Activated CD4-positive, CD25-positive, alpha-beta regulatory T cell treated with anti-CD3 and anti-CD28 coated beads, Interleukin-2, amount 50 U/mL, for 72 hours (primary cell): Measurements from ENCODE around the gene IL1A.

Experiments used
- DNase-seq: peaks from one replicate; pipeline ENCODE4 v3.0.0; 2021

IL1A gene

GRCh38 chr2:112817082-112817689 lies 32.9 kb upstream of the IL1A start:
- DNase-seq, result no peak

- DNase-seq, result no peak
Measured at GRCh38 chr2:112814278-112814677, 30.0 kb upstream of the IL1A start.

GRCh38 chr2:112813280-112813966 lies 29.1 kb upstream of the IL1A start:
- no peak for DNase-seq

GRCh38 chr2:112812318-112813267 lies 28.3 kb upstream of the IL1A start:
- DNase-seq, result no peak

GRCh38 chr2:112811841-112812306 lies 27.6 kb upstream of the IL1A start:
- DNase-seq, result no peak

DNA sequence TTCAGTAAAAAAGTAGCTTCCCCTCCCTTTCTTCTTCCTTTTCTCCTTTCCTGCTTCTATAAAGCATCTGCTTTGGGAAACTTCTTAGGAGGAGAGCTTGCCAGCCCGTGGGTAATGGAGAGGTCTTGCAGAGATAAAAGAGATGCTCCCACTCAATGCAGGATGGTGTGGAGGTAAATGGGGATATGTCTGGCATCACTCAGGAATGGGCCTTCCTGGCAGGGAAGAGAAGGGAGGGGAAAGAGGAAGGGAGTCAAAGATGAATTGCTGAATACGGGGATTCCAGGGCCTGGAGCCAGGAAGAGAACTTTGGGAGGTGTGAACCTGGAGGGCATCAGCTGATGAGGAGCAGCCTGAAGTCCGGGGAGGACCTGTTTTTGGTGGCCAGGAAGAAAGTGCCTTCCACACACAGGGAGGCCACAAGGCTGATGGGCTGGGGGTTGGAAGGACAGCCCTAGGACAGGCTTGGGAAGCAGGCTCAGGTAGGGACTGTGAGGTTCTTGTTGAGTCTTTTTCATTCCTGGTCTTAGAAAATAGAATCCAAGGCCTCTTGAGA lies 27.1 kb upstream of the IL1A start:
- no peak for DNase-seq

DNA sequence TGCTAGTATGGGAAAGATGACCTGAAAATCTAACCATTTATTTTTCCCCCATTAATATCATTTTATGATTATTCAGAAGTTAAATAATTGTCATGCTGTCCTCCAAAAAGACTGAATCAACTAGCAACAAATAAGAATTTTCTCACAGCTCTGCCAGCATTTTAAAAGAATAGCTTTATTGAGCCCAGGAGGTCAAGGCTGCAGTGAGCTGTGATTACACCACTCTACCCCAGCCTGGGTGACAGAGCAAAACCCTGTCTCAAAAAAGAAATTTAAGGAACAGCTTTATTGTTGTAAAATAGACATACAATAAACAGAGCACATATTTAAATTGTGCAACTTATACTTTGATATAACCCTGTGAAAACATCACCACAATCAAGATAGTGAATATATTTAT lies 24.8 kb upstream of the IL1A start:
- no peak for DNase-seq

GRCh38 chr2:112807233-112807807 lies 23.0 kb upstream of the IL1A start:
- no peak for DNase-seq

- DNase-seq, result no peak
Measured at GRCh38 chr2:112805542-112805941, 21.2 kb upstream of the IL1A start.

DNA sequence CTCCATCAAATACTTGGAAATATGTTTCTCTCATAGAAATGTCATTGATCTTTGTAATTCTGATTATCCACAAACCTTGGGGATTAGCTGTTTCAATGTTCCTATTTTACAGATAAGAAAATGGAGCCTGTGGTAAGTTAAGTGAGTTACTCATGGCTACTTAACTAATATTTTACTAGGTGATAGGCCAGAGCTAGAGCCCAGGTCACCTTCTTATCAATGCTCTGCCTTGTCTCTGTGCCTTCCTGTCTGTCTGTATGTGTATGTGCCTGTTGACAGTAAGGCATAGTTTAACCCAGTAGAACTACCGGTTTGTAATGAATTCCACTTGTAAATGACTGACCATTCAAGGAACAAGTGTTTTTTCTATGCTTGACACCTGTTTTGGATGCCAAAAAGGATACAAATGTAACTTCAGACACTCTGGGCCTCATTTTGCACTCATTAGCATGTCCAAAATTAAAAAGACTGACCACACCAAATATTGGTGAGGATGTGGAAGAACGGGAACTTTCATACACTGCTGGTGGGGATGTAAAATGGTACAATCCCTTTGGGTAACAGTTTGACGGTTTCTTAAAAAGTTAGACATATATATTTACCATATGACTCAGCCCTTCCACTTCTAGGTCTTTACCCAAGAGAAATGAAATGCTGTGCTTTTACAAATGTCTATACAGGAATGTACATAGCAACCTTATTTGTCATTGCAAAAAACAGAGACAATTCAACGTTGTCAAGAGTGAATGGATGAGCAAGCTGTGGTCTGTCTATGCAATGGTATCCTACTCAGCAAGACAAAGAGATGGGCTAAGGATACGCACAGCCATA lies 19.6 kb upstream of the IL1A start:
- no peak for DNase-seq

GRCh38 chr2:112800881-112801583 lies 16.7 kb upstream of the IL1A start:
- DNase-seq, result no peak

DNA sequence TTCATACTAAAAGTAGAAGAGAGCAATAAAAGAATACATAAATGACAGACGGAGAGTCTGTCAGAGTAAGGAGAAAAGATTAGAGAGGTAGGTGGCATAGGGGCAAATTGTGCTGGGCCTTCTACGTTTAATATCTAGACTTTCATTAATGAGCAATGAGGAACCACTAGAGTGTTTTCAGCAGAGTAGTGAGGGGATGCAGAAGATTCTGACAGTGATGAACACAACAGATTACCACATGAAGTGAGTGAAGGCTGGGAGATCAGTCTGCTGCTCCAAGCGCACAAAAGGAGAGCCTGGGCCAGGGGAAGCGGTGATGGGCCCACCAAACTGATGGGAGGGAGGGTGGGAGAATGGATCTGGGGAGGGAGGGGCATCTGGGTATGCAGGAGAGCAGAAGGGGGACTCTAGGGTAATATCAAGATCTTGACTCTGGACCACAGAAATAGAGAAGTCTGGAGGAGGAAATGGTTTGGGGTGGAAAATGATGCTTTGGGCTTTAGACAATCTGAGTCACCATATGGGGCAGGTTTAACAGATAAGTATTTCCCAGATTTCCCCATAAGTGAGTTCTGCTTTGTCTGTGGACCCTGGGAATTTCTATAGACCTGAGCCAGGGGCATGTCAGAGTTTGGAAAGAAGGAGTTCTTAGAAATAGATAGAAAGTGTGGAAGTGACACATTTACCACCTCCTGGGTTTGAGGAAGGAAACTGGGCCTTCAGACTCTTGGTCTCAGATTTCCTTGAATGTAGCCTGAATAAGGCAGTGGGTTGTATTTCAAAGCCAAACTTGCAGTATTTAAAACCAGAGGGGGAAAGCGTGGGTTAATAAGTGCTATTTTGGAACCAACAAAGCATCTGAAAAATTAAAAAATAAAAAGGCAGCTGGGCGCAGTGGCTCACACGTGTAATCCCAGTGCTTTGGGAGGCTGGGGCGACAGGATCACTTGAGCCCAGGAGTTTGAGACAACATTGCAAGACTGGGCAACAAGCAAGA lies 15.0 kb upstream of the IL1A start:
- no peak for DNase-seq

DNA sequence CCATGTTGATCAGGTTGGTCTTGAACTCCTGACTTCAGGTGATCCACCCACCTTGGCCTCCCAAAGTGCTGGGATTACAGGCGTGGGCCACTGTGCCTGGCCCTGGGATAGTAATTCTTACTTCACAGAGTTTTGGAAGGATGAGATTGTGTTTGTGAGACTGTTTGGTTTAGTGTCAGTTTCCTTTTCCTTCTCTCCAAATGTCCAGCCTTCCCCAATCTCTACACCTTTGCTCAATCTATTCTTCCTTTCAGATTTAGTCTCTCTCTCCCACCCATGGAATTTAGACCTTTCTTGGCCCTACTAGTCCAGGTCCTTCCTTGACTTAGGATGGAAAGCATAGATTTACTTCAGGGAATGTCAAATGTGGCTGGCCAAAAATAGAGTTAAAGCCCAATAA lies 12.2 kb upstream of the IL1A start:
- no peak for DNase-seq

- no peak for DNase-seq
Measured at GRCh38 chr2:112795774-112796173, 11.5 kb upstream of the IL1A start.

- DNase-seq, result no peak
Measured at GRCh38 chr2:112794841-112795240, 10.5 kb upstream of the IL1A start.

DNA sequence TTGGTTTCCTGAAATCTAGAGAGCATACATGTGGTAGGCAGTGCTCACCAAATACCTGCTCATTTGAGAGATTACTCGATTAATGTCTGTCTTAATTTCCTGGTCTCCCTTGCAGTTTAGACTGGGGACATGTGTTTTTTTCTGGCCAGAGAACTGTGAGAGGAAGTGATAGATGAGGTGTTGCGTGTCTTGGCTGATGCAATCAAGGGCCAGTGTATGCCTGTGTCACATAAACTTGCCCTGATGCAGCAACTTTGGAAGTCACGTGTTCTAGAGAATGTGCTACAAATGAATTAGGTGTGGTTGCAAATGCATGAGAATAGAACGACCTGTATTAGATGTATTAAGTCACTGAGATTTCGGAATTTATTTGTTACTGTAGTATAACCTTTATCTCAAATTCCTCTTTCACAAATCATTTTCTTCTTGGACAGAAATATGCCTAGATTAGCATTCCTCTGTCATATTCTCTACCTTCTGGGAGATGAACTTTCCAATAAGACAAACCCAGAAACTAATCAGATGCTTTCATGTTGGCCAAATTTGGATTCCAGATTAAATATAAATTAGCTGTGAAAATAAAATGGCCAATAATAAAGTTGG lies 9.9 kb upstream of the IL1A start:
- no peak for DNase-seq

DNA sequence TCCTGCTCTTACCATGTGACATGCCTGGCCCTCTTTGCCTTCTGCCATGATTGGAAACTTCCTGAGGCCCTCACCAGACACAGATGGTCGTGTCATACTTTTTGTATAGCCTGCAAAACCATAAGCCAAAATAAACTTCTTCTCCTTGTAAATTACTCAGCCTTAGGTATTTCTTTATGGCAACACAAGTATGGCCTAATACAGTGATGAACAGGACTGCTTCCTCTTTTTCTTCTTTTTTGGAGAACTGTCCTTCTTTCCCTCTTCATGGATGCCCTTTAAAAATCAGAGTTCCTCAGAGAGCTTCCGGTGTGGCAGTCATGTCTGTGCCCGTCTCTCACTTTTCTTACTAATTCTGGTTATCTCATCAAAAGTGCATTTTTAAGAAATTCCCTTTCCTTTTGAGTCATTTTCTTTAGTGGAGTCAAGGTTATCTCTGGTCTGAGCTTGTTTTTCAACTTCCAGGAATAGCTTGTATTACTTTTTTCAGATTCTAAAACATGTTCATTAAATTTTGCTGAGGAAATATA lies 9.2 kb upstream of the IL1A start:
- DNase-seq, result no peak

GRCh38 chr2:112792419-112792818 lies 8.1 kb upstream of the IL1A start:
- no peak for DNase-seq

GRCh38 chr2:112791693-112792230 lies 7.5 kb upstream of the IL1A start:
- DNase-seq, result no peak
